ENCODE data around the gene ARMC2. TPM values are rescaled to one million over a fixed set of nuclear protein-coding genes. Genes with fewer than 3 reads are reported as not detected.

The ARMC2 gene
- total RNA-seq, 1 donor: 1.4 TPM

GRCh38 chr6:108959972-108960582 is 111.9 kb downstream of the ARMC2 start:
- H4K20me1 ChIP-seq (ENCODE audit: insufficient read depth, low read length): no peaks in the 10 kb centered on the region
- no peak overlapping the region for H2AFZ ChIP-seq (ENCODE audit: low read length)
- H3K9me3 ChIP-seq (ENCODE audit: low read depth, low read length): no peaks in the 10 kb centered on the region
- H3K27me3 ChIP-seq (ENCODE audit: insufficient read depth, low read length): no peaks in the 10 kb centered on the region
- H3K4me1 ChIP-seq (ENCODE audit: insufficient read depth, low read length): peaks cover 14% of the 10 kb centered on the region
- no peak for DNase-seq (ENCODE audit: insufficient read length, low spot score, missing footprints)
- TF ChIP-seq CTCF (IDR thresholded peaks at IDR 0.05; ENCODE audit: extremely low read depth, low read depth, low read length): no peak
- H3K79me2 ChIP-seq (ENCODE audit: insufficient read depth, low read length): no peaks in the 10 kb centered on the region
- H3K4me2 ChIP-seq (ENCODE audit: insufficient read depth, low read length): no peak overlapping the region
- no peak overlapping the region for H3K27ac ChIP-seq (ENCODE audit: low read depth, low read length)
- H3K4me3 ChIP-seq (ENCODE audit: insufficient read depth, low read length): no peak overlapping the region
- H3K36me3 ChIP-seq (ENCODE audit: insufficient read depth, low read length): no peaks in the 10 kb centered on the region

- Histone ChIP-seq H2AFZ (ENCODE audit: low read length) (no peak overlapping the region), H3K27ac (ENCODE audit: low read depth, low read length) (no peak overlapping the region), H3K4me2 (ENCODE audit: insufficient read depth, low read length) (no peak overlapping the region), H3K36me3 (ENCODE audit: insufficient read depth, low read length) (no peaks in the 10 kb centered on the region), H3K4me3 (ENCODE audit: insufficient read depth, low read length) (no peak overlapping the region), H3K9me3 (ENCODE audit: low read depth, low read length) (no peaks in the 10 kb centered on the region), H3K27me3 (ENCODE audit: insufficient read depth, low read length) (no peaks in the 10 kb centered on the region), H4K20me1 (ENCODE audit: insufficient read depth, low read length) (no peaks in the 10 kb centered on the region), H3K4me1 (ENCODE audit: insufficient read depth, low read length) (peaks cover 14% of the 10 kb centered on the region), H3K79me2 (ENCODE audit: insufficient read depth, low read length) (no peaks in the 10 kb centered on the region)
- no peak for DNase-seq (ENCODE audit: insufficient read length, low spot score, missing footprints)
- TF ChIP-seq CTCF (IDR thresholded peaks at IDR 0.05; ENCODE audit: extremely low read depth, low read depth, low read length): no peak
Measured at GRCh38 chr6:108960601-108961000, 112.4 kb downstream of the ARMC2 start.

- Histone ChIP-seq H3K36me3 (ENCODE audit: insufficient read depth, low read length) (no peaks in the 10 kb centered on the region), H3K4me1 (ENCODE audit: insufficient read depth, low read length) (peaks cover 14% of the 10 kb centered on the region), H2AFZ (ENCODE audit: low read length) (no peak overlapping the region), H3K27ac (ENCODE audit: low read depth, low read length) (no peak overlapping the region), H3K27me3 (ENCODE audit: insufficient read depth, low read length) (no peaks in the 10 kb centered on the region), H3K79me2 (ENCODE audit: insufficient read depth, low read length) (no peaks in the 10 kb centered on the region), H3K4me2 (ENCODE audit: insufficient read depth, low read length) (no peak overlapping the region), H4K20me1 (ENCODE audit: insufficient read depth, low read length) (no peaks in the 10 kb centered on the region), H3K9me3 (ENCODE audit: low read depth, low read length) (no peaks in the 10 kb centered on the region), H3K4me3 (ENCODE audit: insufficient read depth, low read length) (no peak overlapping the region)
- TF ChIP-seq CTCF (IDR thresholded peaks at IDR 0.05; ENCODE audit: extremely low read depth, low read depth, low read length): no peak
- no peak for DNase-seq (ENCODE audit: insufficient read length, low spot score, missing footprints)
Measured at GRCh38 chr6:108961077-108961476, 112.9 kb downstream of the ARMC2 start.

GRCh38 chr6:108961985-108962384 is 113.8 kb downstream of the ARMC2 start:
- peak overlapping the region; percentile 43 for H2AFZ ChIP-seq (ENCODE audit: low read length)
- no peaks in the 10 kb centered on the region for H3K27me3 ChIP-seq (ENCODE audit: insufficient read depth, low read length)
- no peaks in the 10 kb centered on the region for H3K36me3 ChIP-seq (ENCODE audit: insufficient read depth, low read length)
- peak overlapping the region; percentile 29 for H3K4me2 ChIP-seq (ENCODE audit: insufficient read depth, low read length)
- DNase-seq (ENCODE audit: insufficient read length, low spot score, missing footprints): peak; percentile 91
- TF ChIP-seq CTCF (IDR thresholded peaks at IDR 0.05; ENCODE audit: extremely low read depth, low read depth, low read length): no peak
- H3K79me2 ChIP-seq (ENCODE audit: insufficient read depth, low read length): no peaks in the 10 kb centered on the region
- H4K20me1 ChIP-seq (ENCODE audit: insufficient read depth, low read length): no peaks in the 10 kb centered on the region
- H3K9me3 ChIP-seq (ENCODE audit: low read depth, low read length): no peaks in the 10 kb centered on the region
- H3K4me3 ChIP-seq (ENCODE audit: insufficient read depth, low read length): no peak overlapping the region
- H3K4me1 ChIP-seq (ENCODE audit: insufficient read depth, low read length): peaks cover 20% of the 10 kb centered on the region
- peak overlapping the region; percentile 47 for H3K27ac ChIP-seq (ENCODE audit: low read depth, low read length)
